GM21515 (cell line): ENCODE measurements around the gene ERBB4.
"Not testable (repeated sequence)": the region's sequence is repeated elsewhere in the genome, so short reads cannot be mapped to it uniquely, and the experiment has no call there.

Experiments
- ATAC-seq: cut with Tn5 transposase; IDR thresholded peaks from one replicate; pipeline ENCODE4 v1.9.1; 2021; ENCODE audit not compliant: unreplicated experiment

Gene ERBB4

GRCh38 chr2:211664321-211664720 lies 874.3 kb downstream of the ERBB4 start:
- ATAC-seq: no peak

GRCh38 chr2:211654211-211654780 lies 884.3 kb downstream of the ERBB4 start:
- no peak for ATAC-seq

DNA sequence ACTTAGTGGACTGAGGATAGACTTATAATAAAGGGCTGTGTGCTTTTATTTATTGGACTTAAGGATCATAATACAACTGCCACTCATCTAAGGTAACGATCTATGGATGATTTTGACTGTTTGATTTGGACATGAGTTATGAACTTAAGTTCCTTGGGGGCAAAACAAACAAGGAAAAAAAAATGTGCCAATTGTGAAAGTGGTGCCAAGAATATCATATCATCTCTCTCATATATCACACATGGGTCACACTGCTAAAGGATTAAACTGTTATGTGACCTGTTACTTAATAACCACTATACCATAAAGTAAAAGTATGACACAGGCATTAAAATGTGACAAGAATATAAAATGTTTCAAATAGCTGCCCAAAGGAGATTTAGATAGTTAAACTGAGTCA lies 886.3 kb downstream of the ERBB4 start:
- no peak for ATAC-seq

DNA sequence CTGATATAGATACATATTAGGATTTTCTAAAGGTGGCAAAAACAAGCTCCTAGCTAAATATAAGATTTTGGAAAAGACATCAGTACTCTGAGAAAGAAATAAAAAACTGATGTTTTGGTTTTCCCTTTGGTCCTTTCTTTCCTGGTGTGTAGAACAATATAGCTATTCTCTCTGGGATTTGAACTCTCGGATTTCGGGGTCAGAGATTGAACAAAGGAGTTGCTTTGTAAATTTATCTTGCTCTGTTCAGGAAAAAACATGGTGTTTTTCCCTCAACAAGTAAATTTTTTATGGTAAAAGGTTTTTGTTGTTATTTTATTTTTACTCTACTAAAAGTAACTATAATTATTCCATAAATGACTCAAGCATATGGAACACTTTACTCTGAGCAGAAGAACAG lies 889.3 kb downstream of the ERBB4 start:
- ATAC-seq: no peak

GRCh38 chr2:211631503-211631902 lies 907.1 kb downstream of the ERBB4 start:
- no peak for ATAC-seq

DNA sequence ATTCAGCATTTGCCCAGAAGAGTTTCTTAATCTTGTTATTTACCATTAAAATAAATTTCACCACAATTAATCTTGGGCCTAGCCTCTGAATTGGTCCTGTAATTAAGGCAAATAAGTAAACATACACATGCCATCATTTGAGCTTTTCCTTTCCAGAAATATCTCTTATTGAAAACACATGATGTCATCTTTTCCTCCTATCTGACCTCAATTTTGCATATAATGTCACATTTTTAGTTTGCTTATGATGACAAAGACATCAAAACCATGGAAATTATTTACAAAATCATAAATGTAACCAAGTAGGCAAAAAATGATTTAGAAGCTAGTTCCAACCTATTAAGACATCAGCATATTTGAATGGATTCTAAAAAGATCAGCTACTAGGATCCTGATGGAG lies 915.5 kb downstream of the ERBB4 start:
- no peak for ATAC-seq

DNA sequence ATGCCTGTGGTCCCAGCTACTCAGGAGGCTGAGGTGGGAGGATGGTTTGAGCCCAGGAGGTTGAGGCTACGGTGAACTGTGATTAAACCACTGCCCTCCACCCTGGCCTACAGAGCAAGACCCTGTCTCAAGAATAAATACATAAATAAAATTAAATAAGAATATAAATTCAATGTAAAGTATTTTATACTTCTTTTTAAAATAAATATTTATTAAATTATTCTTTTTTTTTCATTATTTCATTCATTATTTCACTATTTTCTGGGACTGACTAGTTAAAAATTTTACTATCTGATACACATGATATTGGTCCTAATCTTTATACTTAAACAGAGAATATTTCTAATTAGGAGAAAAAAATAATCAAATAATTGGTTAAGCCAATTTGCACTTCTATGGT lies 917.6 kb downstream of the ERBB4 start:
- ATAC-seq: no peak

GRCh38 chr2:211617803-211618202 lies 920.8 kb downstream of the ERBB4 start:
- no peak for ATAC-seq

GRCh38 chr2:211611621-211612020 lies 927.0 kb downstream of the ERBB4 start:
- ATAC-seq: no peak

DNA sequence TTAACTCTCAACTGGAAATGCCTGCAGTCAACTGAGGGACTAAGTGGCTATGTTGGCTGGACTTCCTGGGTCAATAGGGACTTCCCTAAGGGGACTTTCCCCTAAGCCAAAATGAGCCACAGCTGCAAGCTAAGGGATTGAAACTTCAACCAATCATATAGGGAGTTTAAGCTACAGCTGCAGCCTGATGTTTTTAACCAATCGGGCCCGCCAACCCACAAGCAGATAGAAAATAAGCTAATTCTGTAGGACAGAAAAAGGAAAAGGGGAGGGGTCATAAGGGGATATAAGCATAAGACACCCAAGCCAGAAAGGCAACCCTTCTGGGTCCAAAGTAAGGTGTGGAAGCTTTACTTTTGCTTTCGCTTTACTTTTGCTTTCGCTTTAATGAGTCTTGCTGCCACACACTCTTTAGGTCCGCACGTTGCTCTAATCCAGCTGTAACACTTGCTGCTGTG lies 927.5 kb downstream of the ERBB4 start:
- no peak for ATAC-seq

GRCh38 chr2:211609127-211609526 lies 929.5 kb downstream of the ERBB4 start:
- ATAC-seq: no peak

GRCh38 chr2:211599146-211599545 lies 939.5 kb downstream of the ERBB4 start:
- ATAC-seq: no peak

DNA sequence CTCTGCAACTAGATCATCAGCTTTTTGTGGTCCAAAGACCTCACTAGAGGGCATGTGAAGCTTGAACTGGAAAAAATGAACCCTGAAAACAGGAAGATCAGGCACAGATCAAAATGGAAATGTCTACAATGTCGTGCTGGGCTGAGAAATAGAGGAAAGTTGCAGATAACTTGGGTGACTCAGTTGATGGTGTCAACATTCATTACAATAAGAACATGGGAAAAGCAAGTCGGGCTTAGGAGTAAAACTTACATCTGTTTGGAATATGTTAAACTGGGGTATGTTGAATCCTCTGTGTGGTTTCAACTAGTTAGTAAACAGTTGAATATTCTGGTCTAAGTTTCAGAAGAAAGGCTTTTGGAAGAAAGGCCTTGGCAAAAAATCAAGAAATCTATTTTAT lies 940.4 kb downstream of the ERBB4 start:
- ATAC-seq: no peak

DNA sequence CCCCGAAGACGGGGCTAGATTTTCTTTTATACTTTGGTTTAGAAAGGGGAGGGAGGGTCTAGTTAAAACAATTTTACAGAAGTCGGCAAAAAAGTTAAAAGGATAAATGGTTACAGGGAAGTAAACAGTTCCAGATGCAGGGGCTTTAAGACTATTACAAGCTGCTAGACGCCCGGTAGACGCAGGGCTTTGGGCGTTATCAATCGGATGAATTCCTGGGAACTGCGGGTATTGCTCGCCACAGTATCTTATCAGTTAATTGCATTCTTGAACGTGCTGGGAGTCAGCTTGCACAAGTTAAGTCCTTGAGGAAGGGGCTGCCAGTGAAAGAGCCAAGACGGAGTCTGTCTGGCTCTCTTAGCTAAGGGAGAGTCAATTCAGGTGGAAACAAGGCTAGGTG lies 946.6 kb downstream of the ERBB4 start:
- not testable (repeated sequence) for ATAC-seq

- no peak for ATAC-seq
These were observed 947.2 kb downstream of the ERBB4 start for GRCh38 chr2:211591426-211591825.

GRCh38 chr2:211568439-211568838 lies 970.2 kb downstream of the ERBB4 start:
- ATAC-seq: no peak

DNA sequence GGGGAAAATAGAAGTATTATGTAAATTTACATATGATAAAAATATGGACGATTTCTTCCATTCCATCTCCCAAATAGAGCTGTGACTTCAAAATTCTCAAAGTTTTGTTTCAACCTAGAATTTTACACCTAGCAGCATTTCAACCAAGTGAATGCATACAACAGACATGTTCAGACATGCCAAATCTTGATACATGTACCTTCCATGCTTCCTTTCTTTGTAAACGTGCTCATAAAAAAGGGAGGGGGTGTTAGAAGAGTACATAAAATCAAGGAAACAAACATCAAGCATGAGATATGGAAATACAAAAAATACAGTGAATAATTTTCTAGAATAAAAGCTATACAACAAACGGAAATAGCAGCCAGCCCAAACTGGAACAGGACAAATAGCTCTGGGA lies 974.2 kb downstream of the ERBB4 start:
- no peak for ATAC-seq

DNA sequence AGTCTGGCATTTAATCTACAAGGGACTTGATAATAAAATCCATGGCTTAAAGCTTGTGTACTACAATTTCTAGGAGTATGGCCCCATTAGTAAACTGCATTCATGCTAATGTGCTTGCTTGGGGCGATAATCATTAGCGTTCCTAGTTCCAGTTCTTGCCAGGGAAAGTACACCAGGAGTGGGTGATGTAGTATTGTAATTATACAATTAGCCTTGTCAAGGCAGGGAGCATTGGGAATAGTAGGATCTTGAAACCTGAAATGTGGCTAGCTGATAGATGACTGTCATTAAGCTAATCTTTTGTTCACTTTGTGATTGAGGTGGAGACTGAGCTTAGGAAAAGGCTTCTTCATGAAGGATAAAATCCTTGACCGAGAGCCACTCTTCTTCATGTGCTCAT lies 993.0 kb downstream of the ERBB4 start:
- no peak for ATAC-seq

DNA sequence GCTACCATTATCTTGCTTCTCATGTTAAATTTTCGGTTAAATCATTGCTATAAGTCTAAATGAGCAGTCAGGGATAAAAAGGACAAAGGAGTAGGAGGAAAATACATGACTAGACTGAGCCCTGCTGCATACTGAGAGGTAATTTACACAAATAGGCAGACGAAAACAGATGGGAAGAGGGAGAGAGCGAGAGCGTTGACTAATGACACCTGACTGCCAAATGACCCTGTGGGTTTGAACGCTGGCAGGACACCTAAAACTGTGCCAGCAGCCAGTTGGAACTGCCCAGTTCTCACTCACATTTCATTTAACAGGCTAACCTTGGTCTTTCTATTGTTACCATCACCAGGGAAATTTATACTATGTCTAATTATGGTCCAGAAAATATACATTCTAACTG lies 1004.0 kb downstream of the ERBB4 start:
- ATAC-seq: no peak

GRCh38 chr2:211524248-211524647 lies 1014.4 kb downstream of the ERBB4 start:
- ATAC-seq: not testable (repeated sequence)

DNA sequence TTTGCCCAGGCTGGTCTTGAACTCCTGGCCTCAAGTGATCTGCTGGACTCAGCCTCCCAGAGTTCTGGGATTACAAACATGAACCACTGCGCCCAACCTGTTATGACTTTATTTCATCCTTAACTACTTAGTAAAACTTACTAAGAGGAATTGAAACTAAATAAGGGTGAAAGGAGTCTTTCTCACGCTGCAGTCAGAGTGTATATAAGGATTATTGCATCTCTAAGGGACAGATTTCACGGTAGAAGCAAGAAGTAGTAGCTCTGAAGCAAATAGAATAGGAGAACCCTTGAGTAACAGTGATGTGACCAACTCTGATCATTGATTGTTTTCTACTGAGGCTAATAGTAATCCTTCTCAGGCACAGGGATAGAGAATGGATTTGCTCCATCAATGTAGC lies 1022.1 kb downstream of the ERBB4 start:
- no peak for ATAC-seq

- ATAC-seq: no peak
These were observed 1024.6 kb downstream of the ERBB4 start for GRCh38 chr2:211514049-211514448.

DNA sequence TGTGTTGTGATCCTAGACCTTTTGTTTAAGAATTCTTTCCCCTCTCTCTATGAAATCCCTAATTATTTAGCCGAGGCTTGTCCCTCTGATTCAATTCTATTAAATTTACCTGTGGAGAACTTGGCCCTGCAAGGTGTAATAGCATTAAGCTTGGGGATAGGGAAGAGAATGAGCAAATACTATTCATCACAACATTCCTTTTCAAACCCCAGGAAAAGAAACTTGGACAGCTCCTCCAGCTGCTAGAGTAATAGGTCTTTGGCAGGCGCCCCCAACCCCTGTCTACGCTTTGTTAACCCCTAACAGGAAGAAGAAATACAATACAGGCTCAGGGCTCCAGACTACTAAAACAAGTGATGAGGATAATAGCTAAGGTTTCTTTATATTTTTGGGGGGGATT lies 1025.2 kb downstream of the ERBB4 start:
- ATAC-seq: no peak

- ATAC-seq: no peak
These were observed 1025.8 kb downstream of the ERBB4 start for GRCh38 chr2:211512806-211513205.
